ENCODE results near the gene INPP5A. TPM values are rescaled to one million over a fixed set of nuclear protein-coding genes. Genes with fewer than 3 reads are reported as not detected.

Gene INPP5A
- total RNA-seq, 4 donors from 2014 or later = 16.9 to 58.2 (median 29.5) TPM

- Histone ChIP-seq H3K4me3 (no peak overlapping the region), H3K36me3 (peaks cover 0 to 8% (median 0%) of the 10 kb centered on the region in 3 donors), H3K9me3 (no peaks in the 10 kb centered on the region), H3K4me1 (peaks cover 0 to 59% (median 20%) of the 10 kb centered on the region in 3 donors), H3K27ac (no peak overlapping the region), H3K27me3 (no peaks in the 10 kb centered on the region)
- no peak for TF ChIP-seq CTCF (IDR thresholded peaks at IDR 0.05)
- no peak for TF ChIP-seq POLR2A (IDR thresholded peaks at IDR 0.05)
- intact Hi-C loops (cut with DNase I) = no loop called here
- no peak for DNase-seq
- 91% methylated on average over 4 to 19 of the region's 25 CpGs for WGBS, 2 donors
Measured at GRCh38 chr10:132607961-132608495, 70.4 kb downstream of the INPP5A start.

- no peak for TF ChIP-seq POLR2A (IDR thresholded peaks at IDR 0.05)
- no peak overlapping the region for H3K27ac ChIP-seq
- no peak for DNase-seq
- H3K27me3 ChIP-seq = no peaks in the 10 kb centered on the region
- H3K36me3 ChIP-seq = peaks cover 0 to 8% (median 0%) of the 10 kb centered on the region in 3 donors
- intact Hi-C loops (cut with DNase I) = no loop called here
- no peaks in the 10 kb centered on the region for H3K9me3 ChIP-seq
- H3K4me3 ChIP-seq = no peak overlapping the region
- WGBS, 2 donors = 88 to 91% methylated on average over 6 to 7 of the region's 18 CpGs
- peaks cover 0 to 60% (median 18%) of the 10 kb centered on the region in 3 donors for H3K4me1 ChIP-seq
Measured at GRCh38 chr10:132608511-132609195, 71.1 kb downstream of the INPP5A start.

- no peak overlapping the region for H3K4me3 ChIP-seq
- peaks cover 0 to 56% (median 17%) of the 10 kb centered on the region in 3 donors for H3K4me1 ChIP-seq
- WGBS, 2 donors = 94 to 97% methylated on average over 13 to 14 of the region's 14 CpGs
- no peaks in the 10 kb centered on the region for H3K27me3 ChIP-seq
- DNase-seq = no peak
- H3K9me3 ChIP-seq = no peaks in the 10 kb centered on the region
- intact Hi-C loops (cut with DNase I) = no loop called here
- H3K36me3 ChIP-seq = peaks cover 0 to 8% (median 0%) of the 10 kb centered on the region in 3 donors
- no peak for TF ChIP-seq POLR2A (IDR thresholded peaks at IDR 0.05)
- TF ChIP-seq CTCF (IDR thresholded peaks at IDR 0.05) = no peak
- no peak overlapping the region for H3K27ac ChIP-seq
Measured at GRCh38 chr10:132609211-132609610, 71.6 kb downstream of the INPP5A start.

GRCh38 chr10:132610071-132610701 lies 72.6 kb downstream of the INPP5A start:
- Histone ChIP-seq H3K9me3 (no peaks in the 10 kb centered on the region), H3K4me3 (no peak overlapping the region), H3K4me1 (peaks cover 0 to 56% (median 17%) of the 10 kb centered on the region in 3 donors), H3K27me3 (no peaks in the 10 kb centered on the region), H3K36me3 (peaks cover 0 to 16% (median 0%) of the 10 kb centered on the region in 3 donors), H3K27ac (no peak overlapping the region)
- TF ChIP-seq POLR2A (IDR thresholded peaks at IDR 0.05) = no peak
- no peak for TF ChIP-seq CTCF (IDR thresholded peaks at IDR 0.05)
- DNase-seq = no peak
- 94% methylated on average over 11 of the region's 20 CpGs; no CpG with 5 or more reads in 1 of the 2 donors for WGBS, 2 donors
- intact Hi-C loops (cut with DNase I) = no loop called here

GRCh38 chr10:132611026-132611910 lies 73.7 kb downstream of the INPP5A start:
- no peak for DNase-seq
- no peak overlapping the region for H3K4me3 ChIP-seq
- TF ChIP-seq POLR2A (IDR thresholded peaks at IDR 0.05) (no peak), CTCF (IDR thresholded peaks at IDR 0.05) (no peak)
- H3K36me3 ChIP-seq = peaks cover 0 to 17% (median 0%) of the 10 kb centered on the region in 3 donors
- intact Hi-C loops (cut with DNase I) = no loop called here
- WGBS, 2 donors = 42 to 72% methylated on average over 4 of the region's 5 CpGs
- H3K4me1 ChIP-seq = peaks cover 0 to 46% (median 8%) of the 10 kb centered on the region in 3 donors
- H3K27me3 ChIP-seq = no peaks in the 10 kb centered on the region
- H3K27ac ChIP-seq = no peak overlapping the region
- no peaks in the 10 kb centered on the region for H3K9me3 ChIP-seq
